ENCODE data around the gene DUSP22.

DNA sequence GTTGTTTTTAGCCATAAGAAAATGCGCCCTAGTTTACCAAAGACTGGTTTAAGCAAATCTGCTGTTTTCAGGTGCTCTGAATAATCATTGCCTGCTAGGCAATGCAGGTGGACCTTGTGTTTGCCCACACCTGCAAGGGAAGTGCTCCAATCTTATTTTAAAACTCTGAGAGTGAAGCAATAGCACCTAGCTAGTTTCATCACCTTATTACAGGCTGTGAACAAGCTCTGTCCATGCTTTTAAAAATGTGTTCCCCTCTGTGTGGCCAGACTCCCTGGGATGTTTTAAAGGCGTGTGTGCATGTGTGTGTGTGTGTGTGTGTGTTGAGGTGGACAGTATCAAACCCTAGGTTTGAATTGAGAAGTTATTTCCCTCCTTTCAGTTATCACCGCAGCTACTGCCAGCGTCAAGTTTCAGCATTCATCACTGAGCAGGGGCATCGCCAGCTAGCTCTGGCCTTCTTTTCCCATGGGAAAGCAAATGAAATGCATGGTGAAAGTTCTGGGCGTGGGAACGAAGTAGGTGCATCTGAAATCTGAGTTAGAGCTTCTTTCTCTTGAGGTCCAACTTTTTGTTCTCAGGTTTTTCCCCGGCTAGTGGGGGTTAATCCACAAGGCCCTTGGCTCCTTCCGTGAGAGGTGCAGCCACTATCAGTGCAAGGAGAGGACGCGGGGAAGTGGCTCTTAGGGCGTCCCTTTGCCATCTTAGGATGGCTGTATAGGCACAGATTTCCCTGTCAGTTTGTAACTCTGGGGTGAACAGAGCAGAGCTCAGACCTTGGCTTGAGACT lies 30.8 kb downstream of the DUSP22 start:
- TF ChIP-seq POLR2A (IDR thresholded peaks at IDR 0.05; ENCODE audit: low read depth, low read length) (no peak), TAF1 (IDR thresholded peaks at IDR 0.05; ENCODE audit: borderline replicate concordance, low read depth, low read length) (no peak), POLR2AphosphoS5 (IDR thresholded peaks at IDR 0.05; ENCODE audit: low read depth, low read length) (no peak)
